HS-27A (cell line): ENCODE data around the gene ROS1.

Experiments used
- DNase-seq: peaks from one replicate; pipeline ENCODE4 v3.0.0-alpha.2; 2012; ENCODE audit warnings: low read depth, missing footprints

The ROS1 gene

GRCh38 chr6:117440706-117441525 is 15.2 kb upstream of the ROS1 start:
- DNase-seq = peak; percentile 82

GRCh38 chr6:117432273-117432672 is 6.5 kb upstream of the ROS1 start:
- no peak for DNase-seq

GRCh38 chr6:117423754-117424153 is 2.0 kb downstream of the ROS1 start:
- no peak for DNase-seq

GRCh38 chr6:117418320-117418719 is 7.4 kb downstream of the ROS1 start:
- no peak for DNase-seq

- DNase-seq = no peak
Observed at GRCh38 chr6:117417851-117418250, 7.9 kb downstream of the ROS1 start.

- no peak for DNase-seq
Observed at GRCh38 chr6:117414770-117415169, 11.0 kb downstream of the ROS1 start.

- no peak for DNase-seq
Observed at GRCh38 chr6:117411474-117411873, 14.3 kb downstream of the ROS1 start.

GRCh38 chr6:117409863-117410262 is 15.9 kb downstream of the ROS1 start:
- DNase-seq = no peak

GRCh38 chr6:117409420-117409819 is 16.3 kb downstream of the ROS1 start:
- no peak for DNase-seq

- no peak for DNase-seq
Observed at GRCh38 chr6:117404548-117404947, 21.2 kb downstream of the ROS1 start.

GRCh38 chr6:117401799-117402198 is 23.9 kb downstream of the ROS1 start:
- no peak for DNase-seq

- no peak for DNase-seq
Observed at GRCh38 chr6:117399924-117400323, 25.8 kb downstream of the ROS1 start.

- no peak for DNase-seq
Observed at GRCh38 chr6:117399126-117399525, 26.6 kb downstream of the ROS1 start.

GRCh38 chr6:117397536-117398227 is 28.1 kb downstream of the ROS1 start:
- no peak for DNase-seq

GRCh38 chr6:117396228-117396627 is 29.5 kb downstream of the ROS1 start:
- DNase-seq = no peak

- DNase-seq = no peak
Observed at GRCh38 chr6:117395164-117395563, 30.6 kb downstream of the ROS1 start.

GRCh38 chr6:117393045-117393444 is 32.7 kb downstream of the ROS1 start:
- DNase-seq = no peak

- DNase-seq = no peak
Observed at GRCh38 chr6:117391874-117392583, 33.7 kb downstream of the ROS1 start.

GRCh38 chr6:117389227-117390057 is 36.3 kb downstream of the ROS1 start:
- no peak for DNase-seq

GRCh38 chr6:117387454-117387974 is 38.2 kb downstream of the ROS1 start:
- DNase-seq = no peak

GRCh38 chr6:117384659-117385058 is 41.1 kb downstream of the ROS1 start:
- DNase-seq = no peak

GRCh38 chr6:117381749-117382148 is 44.0 kb downstream of the ROS1 start:
- DNase-seq = no peak
